HG02938 (cell line): Measurements from ENCODE around the gene INCA1.

Experiments used
- ATAC-seq: cut with Tn5 transposase; IDR thresholded peaks from one replicate; pipeline ENCODE4 v1.9.1; 2021; ENCODE audit warnings: mild to moderate bottlenecking, moderate library complexity; ENCODE audit not compliant: unreplicated experiment

Gene INCA1

GRCh38 chr17:5014357-5014756 is 17.0 kb upstream of the INCA1 start:
- ATAC-seq: no peak

- ATAC-seq: no peak
Measured at GRCh38 chr17:5011928-5012327, 14.6 kb upstream of the INCA1 start.

DNA sequence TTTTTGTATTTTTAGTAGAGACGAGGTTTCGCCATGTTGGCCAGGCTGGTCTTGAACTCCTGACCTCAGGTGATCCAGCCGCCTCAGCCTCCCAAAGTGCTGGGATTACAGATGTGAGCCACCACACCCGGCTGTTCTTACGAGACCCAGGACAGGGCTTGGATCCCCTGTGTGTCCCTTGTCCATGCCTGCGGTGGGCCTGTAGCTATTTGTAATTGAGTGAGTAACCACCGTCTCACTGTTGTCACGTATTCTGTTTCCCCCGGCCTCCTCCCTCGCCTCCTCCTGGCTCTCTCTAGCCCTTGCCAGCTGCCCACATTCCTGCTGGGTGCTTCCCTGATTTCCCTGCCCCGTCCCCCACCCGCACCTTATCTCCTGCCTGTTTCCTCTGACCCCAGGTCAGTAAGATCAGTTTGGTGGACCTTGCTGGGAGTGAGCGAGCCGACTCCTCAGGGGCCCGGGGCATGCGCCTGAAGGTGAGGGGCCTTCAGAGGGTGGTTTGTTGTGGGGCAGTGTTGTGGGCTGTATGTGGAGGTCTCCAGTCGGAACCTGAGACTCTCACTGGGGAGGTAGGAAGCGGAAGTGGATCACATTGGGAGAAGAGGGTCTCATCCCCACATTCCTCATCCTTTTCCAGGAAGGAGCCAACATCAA is 6.0 kb upstream of the INCA1 start:
- ATAC-seq: no peak

- no peak for ATAC-seq
Measured at GRCh38 chr17:5002121-5002788, 4.9 kb upstream of the INCA1 start.

GRCh38 chr17:5000237-5000639 is 2.9 kb upstream of the INCA1 start:
- ATAC-seq: no peak

DNA sequence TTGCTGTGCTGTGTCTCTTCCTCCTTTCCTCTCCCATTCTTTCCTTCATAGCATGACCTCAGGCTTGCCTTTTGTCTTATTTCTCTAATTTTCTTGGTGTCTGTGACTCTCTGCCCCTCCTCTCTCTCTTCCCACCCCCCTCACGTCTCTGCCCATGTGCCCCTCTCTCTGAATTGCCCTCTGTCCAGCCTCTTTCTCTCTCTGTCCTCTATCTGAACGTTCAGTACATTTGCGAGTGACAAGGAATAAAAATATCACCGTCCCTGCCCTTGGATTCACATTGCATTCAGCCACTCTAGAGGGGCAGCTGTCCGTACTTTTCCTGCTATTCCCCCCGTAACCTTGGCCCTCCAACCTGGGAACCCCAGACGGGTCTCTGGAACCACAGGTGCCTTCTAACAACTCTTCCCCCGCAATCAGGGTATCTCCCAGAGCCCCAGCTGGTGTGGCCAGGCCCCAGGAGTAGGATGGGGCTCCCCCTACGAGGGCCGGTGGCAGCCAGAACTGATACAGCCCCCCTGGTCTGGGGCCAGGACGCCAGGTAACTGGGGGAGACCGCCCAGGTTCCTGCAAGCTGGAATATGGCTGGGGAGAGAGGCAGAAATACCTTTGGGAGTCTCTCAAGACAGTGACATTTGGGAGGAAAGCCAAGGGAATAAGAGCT is 2.2 kb upstream of the INCA1 start:
- ATAC-seq: no peak

DNA sequence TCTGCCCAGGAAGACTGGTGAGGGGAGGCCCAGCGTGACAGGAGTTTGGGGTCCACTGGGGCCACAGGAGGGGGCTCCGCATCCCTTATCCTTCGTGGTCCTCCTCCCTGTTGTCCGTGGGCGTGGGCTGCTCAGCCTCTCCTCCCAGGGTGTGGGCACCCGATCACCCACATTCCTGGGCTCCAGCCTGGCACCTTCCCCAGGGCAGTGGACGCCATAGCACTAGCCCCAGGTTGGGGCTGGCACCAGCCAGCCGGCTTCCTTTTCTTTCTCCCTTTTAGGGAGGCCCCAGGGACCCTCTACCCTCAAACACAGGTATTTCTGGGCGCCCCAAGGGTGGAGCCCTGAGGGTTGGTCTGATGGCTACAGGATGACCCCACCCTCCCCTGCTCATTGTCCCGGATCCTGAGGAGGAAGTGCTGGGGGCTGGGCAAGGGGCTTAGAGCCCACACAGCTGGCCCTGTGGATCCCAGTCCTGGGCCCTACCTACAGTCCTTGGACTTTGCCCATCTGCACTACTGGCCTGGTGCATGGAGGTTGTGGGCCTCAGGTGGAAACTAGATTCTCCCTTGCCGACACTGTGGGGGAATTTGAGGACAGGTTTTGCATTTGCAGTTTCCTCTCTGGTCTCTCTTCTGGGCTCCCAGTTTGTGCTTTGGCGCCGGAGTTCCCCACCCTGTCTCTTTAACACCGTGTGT is 1.6 kb upstream of the INCA1 start:
- ATAC-seq: no peak

DNA sequence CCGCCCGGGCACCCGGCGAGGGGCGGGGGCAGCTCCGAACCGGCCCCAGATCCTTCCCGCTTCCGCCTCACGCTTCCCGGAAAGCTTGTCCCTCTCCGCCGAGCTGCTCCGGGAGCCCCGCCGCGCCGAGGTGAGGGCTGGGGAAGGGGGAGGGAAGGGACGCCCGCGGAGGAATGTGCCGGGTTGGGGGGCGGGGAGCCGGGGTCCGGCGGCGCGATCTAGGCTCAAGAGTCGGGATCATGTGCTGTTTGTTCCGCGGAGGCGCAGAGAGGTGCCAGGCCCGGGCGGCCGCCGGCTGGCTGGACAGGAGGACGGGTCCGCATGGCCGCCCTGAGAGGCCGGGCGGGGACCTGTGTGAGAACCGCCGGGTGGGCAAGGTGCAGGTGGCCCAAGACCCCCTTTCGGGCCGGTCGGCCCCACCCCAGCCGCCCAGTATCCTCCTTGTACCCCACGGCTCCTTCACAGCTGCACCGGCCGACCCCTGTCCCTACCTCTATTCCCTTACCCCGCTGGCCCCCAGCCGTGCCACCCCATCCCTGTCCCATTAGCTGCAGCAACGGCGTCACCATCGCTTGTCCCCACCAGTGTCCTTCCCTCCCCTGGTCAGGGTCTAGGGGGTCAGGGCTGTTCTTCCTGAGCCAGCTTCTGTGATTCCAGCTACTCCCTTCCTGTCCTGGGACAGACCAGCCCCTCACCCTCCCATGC is 857 bp upstream of the INCA1 start:
- ATAC-seq: no peak

- ATAC-seq: no peak
Measured at GRCh38 chr17:4994081-4994595, 3.2 kb downstream of the INCA1 start.

DNA sequence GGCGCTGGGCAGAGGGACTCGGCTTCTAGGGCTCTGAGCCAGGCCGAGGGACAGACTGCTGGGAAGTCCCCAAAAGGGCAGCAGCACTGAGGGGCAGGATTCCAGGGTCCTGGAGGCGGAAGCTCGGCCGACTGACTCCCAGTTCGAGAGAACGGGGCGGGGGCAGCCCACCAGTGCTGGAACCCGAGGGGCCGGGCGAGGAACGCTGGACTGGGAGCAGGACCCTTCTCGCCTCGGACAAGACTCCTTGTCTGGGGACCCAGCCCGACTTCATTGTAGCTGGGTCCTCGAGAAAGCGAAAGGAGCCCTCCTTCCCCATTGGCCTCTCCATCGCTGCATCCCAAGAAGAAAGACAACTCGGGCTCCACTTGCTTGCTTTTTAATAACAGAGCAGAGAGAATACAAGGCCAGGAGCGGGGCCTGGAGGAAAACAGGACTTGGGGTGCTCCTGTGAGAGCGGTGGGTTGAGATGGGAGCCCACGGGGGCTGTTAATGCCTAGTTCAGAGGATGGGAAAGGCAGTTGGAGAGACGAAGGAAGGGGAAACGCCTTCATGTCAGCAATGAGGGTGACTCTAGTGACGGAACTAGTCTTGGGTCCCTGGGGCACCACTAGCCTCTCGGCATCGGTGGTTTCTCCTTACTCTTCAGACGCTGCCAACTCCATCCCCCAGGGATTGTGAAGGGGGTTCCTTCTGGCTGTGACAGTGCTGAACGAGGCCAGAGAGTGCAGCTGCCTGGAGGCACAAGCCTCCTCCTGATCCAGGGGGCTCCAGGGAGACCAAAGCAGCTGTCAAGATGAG is 9.4 kb downstream of the INCA1 start:
- peak; percentile 9 for ATAC-seq

GRCh38 chr17:4986951-4987766 is 10.2 kb downstream of the INCA1 start, which contains the start of gene CAMTA2:
TSS of gene CAMTA2 (minus strand) at chr17:4987675. CDS start at chr17:4986222, 1,453 bp downstream.
- peak; percentile 57 for ATAC-seq

DNA sequence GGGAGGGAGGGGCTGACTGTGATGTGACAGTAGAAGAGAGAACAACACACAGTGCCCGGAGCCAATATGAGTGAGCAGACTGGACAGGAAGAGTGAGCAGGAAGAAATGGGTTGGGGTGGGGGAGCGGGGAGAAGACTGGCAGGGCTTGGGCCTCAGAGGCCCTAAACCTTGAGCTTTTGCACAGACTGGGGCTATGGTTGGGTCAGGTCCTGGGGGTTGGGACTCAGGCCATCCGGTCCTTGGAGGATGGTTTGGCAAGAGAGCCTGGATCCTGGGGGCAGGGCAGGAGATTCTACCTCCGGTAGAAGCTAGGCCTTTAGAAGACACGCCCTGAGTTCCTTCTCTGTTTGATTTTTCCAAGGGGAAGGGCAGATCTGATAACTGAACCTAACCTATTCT is 10.9 kb downstream of the INCA1 start:
- ATAC-seq: no peak

DNA sequence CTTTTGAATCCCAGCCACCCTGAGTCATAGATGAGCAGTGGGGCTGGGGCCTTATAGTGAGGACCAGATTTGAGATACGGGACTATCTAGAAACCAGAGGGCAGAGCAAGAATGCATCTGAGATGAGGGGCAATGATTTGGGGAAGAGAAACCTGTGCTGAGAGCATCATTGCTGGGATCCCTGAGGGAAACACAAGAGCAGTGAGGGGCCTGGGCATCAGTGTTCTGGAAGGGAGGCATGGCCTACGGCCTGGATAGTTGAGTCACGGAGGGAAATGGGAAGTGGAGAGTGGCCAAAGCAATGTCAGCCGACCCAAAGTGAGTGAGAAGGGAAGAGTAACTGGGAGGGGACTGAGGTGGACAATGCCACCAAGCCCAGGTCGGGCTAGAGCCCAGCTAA is 15.0 kb downstream of the INCA1 start:
- no peak for ATAC-seq

GRCh38 chr17:4980644-4981216 is 16.6 kb downstream of the INCA1 start:
- ATAC-seq: no peak

- ATAC-seq: no peak
Measured at GRCh38 chr17:4978726-4979125, 18.6 kb downstream of the INCA1 start.

- ATAC-seq: no peak
Measured at GRCh38 chr17:4974115-4974670, 23.1 kb downstream of the INCA1 start.

- ATAC-seq: no peak
Measured at GRCh38 chr17:4973256-4974114, 23.8 kb downstream of the INCA1 start.
